Panc1 (cell line): ENCODE results near the gene CDH23. TPM values are rescaled to one million over a fixed set of nuclear protein-coding genes. Genes with fewer than 3 reads are reported as not detected.

Experiments
- ATAC-seq: fragments of 200-7000 bp; cut with Tn5 transposase; 2 replicates; pipeline ENCODE4 v1.9.1; 2020; ENCODE audit warnings: mild to moderate bottlenecking, moderate library complexity
- BruUV-seq: library from RNA; stranded (reverse); fragments of 400-500 nt; replicated peaks from 2 replicates; lab custom pipeline; 2021; lab: Mats Ljungman, UMichigan
- CTCF ChIA-PET: fragments of 300-600 bp; sonication (Branson Sonifier 250); formaldehyde crosslinking; loops from one replicate; lab custom pipeline; 2022; ENCODE audit warnings: antibody characterized with exemption; lab: Charles Lee
- POLR2A ChIA-PET: fragments of 300-600 bp; sonication (Branson Sonifier 250); formaldehyde crosslinking; loops from one replicate; lab custom pipeline; 2022; ENCODE audit warnings: antibody characterized with exemption; lab: Charles Lee
- DNase-seq: peaks from one replicate; pipeline ENCODE4 v3.0.0-alpha.2; 2010; ENCODE audit warnings: low read depth, low spot score
- H3K27ac ChIP-seq: 2 replicates; pipeline ENCODE4 v1.5.1; 2011; ENCODE audit warnings: mild to moderate bottlenecking, low read length, inconsistent platforms
- H3K27me3 ChIP-seq: fragments of 200-500 bp; sonication (Bioruptor generic); 2 replicates; pipeline ENCODE4 v1.6.0; 2014; ENCODE audit warnings: low read length, inconsistent platforms; ENCODE audit not compliant: control insufficient read depth, insufficient read depth
- H3K36me3 ChIP-seq: fragments of 200-500 bp; sonication (Bioruptor generic); 2 replicates; pipeline ENCODE4 v1.5.1; 2014; ENCODE audit warnings: inconsistent platforms, mild to moderate bottlenecking, low read length, moderate library complexity; ENCODE audit not compliant: control insufficient read depth, insufficient read depth
- H3K4me1 ChIP-seq: 2 replicates; pipeline ENCODE4 v1.5.1; 2011; ENCODE audit warnings: inconsistent platforms, mild to moderate bottlenecking, low read length, moderate library complexity; ENCODE audit not compliant: control insufficient read depth, insufficient read depth
- H3K4me3 ChIP-seq, 2 experiments: 2 replicates each; pipeline ENCODE4 v1.5.1; 2011 to 2012; ENCODE audit warnings: low read depth in 2 of 2, low read length in 2 of 2, mild to moderate bottlenecking in 2 of 2, inconsistent platforms in 1 of 2, moderate library complexity in 1 of 2
- H3K9me3 ChIP-seq: fragments of 200-500 bp; sonication (Bioruptor generic); 2 replicates; pipeline ENCODE4 v1.5.1; 2014; ENCODE audit warnings: low read depth, mild to moderate bottlenecking, inconsistent platforms, low read length, moderate library complexity; ENCODE audit not compliant: control insufficient read depth, insufficient read depth
- POLR2AphosphoS5 ChIP-seq: IDR thresholded peaks from 2 replicates; pipeline ENCODE4 v1.6.1; 2012; ENCODE audit warnings: mild to moderate bottlenecking, low read depth, low read length, moderate library complexity
- REST ChIP-seq, 2 experiments: IDR thresholded peaks; 2 replicates each; pipeline ENCODE4 v1.6.1; 2011 to 2012; ENCODE audit warnings: low read depth in 2 of 2, control low read depth in 1 of 2, low read length in 1 of 2, mild to moderate bottlenecking in 1 of 2, moderate library complexity in 1 of 2; ENCODE audit not compliant: insufficient read depth in 1 of 2
- SIN3A ChIP-seq: IDR thresholded peaks from 2 replicates; pipeline ENCODE4 v1.6.1; 2012; ENCODE audit warnings: low read depth, mild to moderate bottlenecking, low read length, moderate library complexity, borderline replicate concordance; ENCODE audit not compliant: insufficient read depth
- TCF7L2 ChIP-seq: IDR thresholded peaks from 2 replicates; pipeline ENCODE4 v1.6.1; 2011; ENCODE audit warnings: mild to moderate bottlenecking, low read depth, low read length, inconsistent platforms
- in situ Hi-C: cut with HindIII; loops from 2 replicates; pipeline ENCODE4 v1.10.0; 2016; ENCODE audit warnings: low sequenced_read_pairs, low pct_unique_long_range_greater_than_20kb
- intact Hi-C: fragments of 100-400 bp; cut with micrococcal nuclease; formaldehyde crosslinking; loops from one replicate; pipeline ENCODE4 v1.10.0; 2022; ENCODE audit not compliant: unreplicated experiment
- total RNA-seq: library from RNA; stranded (reverse); gene quantifications from one replicate; pipeline ENCODE4 v1.2.1, GENCODE V29; 2021; ENCODE audit not compliant: unreplicated experiment
- TF ChIP-seq, protein P1 (sequence below): fragments of 450-650 bp; IDR thresholded peaks from 2 replicates; pipeline ENCODE4 v1.5.1; 2017; ENCODE audit warnings: mild to moderate bottlenecking

The CDH23 gene
- total RNA-seq, 1 experiment from 2014 or later = 2.7 TPM

DNA sequence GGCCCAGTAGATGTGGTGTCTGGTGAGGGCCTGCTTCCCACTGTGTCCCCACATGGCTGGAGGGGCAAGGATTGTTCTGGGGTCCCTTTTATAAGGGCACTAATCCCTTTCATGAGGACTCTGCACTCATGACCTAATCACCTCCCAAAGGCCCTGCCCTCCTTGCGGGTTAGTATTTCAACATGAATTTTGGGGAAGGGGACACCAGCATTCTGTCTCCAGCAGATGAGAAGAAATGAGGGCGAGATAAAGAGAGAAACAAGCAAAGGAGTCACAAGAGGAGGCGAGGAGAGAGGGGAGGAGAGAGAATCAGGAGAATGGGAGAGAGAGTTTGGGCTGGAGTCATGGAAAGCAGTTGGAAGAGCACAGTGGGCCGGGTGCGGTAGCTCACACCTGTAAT lies 239.1 kb downstream of the CDH23 start:
- in situ Hi-C loops = no loop called here
- no peaks in the 10 kb centered on the region for H3K9me3 ChIP-seq
- no peak overlapping the region for H3K27ac ChIP-seq
- no peaks in the 10 kb centered on the region for H3K4me1 ChIP-seq
- no peaks in the 10 kb centered on the region for H3K27me3 ChIP-seq
- intact Hi-C loops = no loop called here
- DNase-seq (no peak), ATAC-seq (no peak)
- ChIA-PET POLR2A (no interaction called here), CTCF (no interaction called here)
- no peak overlapping the region for H3K4me3 ChIP-seq
- no TSS peak for BruUV-seq
- no peaks in the 10 kb centered on the region for H3K36me3 ChIP-seq
- TF ChIP-seq TCF7L2 (no peak), SIN3A (no peak), POLR2AphosphoS5 (no peak), REST (IDR thresholded peaks at IDR 0.05; ENCODE audit: insufficient read depth in 1 of 2, low read depth in 2 of 2, low read length in 1 of 2) (no peak)
- TF ChIP-seq, protein P1, sequence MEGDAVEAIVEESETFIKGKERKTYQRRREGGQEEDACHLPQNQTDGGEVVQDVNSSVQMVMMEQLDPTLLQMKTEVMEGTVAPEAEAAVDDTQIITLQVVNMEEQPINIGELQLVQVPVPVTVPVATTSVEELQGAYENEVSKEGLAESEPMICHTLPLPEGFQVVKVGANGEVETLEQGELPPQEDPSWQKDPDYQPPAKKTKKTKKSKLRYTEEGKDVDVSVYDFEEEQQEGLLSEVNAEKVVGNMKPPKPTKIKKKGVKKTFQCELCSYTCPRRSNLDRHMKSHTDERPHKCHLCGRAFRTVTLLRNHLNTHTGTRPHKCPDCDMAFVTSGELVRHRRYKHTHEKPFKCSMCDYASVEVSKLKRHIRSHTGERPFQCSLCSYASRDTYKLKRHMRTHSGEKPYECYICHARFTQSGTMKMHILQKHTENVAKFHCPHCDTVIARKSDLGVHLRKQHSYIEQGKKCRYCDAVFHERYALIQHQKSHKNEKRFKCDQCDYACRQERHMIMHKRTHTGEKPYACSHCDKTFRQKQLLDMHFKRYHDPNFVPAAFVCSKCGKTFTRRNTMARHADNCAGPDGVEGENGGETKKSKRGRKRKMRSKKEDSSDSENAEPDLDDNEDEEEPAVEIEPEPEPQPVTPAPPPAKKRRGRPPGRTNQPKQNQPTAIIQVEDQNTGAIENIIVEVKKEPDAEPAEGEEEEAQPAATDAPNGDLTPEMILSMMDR = no peak

- DNase-seq (no peak), ATAC-seq (no peak)
- Histone ChIP-seq H3K4me1 (no peaks in the 10 kb centered on the region), H3K27me3 (no peaks in the 10 kb centered on the region), H3K4me3 (no peak overlapping the region), H3K36me3 (no peaks in the 10 kb centered on the region), H3K9me3 (no peaks in the 10 kb centered on the region), H3K27ac (no peak overlapping the region)
- intact Hi-C loops (no loop called here), in situ Hi-C loops (no loop called here)
- CTCF ChIA-PET = no interaction called here
- POLR2A ChIA-PET = interaction anchor here (0.5 kb wide), 1 partner anchor 222 kb away, joined by 3 read pairs; no protein-coding TSS in a partner anchor
- TF ChIP-seq TCF7L2 (no peak), POLR2AphosphoS5 (no peak), SIN3A (no peak), REST (IDR thresholded peaks at IDR 0.05; ENCODE audit: insufficient read depth in 1 of 2, low read depth in 2 of 2, low read length in 1 of 2) (no peak)
- TF ChIP-seq, protein P1 = no peak
- BruUV-seq = no TSS peak
Observed at GRCh38 chr10:71636588-71636987, 239.9 kb downstream of the CDH23 start.
